ENCODE results near the gene OTOS. TPM values are rescaled to one million over a fixed set of nuclear protein-coding genes. Genes with fewer than 3 reads are reported as not detected.

OTOS gene
- total and polyA plus RNA-seq, 2 of the 13 experiments (the other 11 are each of a cell fraction or from before 2014, with no cell fraction given), result not detected

DNA sequence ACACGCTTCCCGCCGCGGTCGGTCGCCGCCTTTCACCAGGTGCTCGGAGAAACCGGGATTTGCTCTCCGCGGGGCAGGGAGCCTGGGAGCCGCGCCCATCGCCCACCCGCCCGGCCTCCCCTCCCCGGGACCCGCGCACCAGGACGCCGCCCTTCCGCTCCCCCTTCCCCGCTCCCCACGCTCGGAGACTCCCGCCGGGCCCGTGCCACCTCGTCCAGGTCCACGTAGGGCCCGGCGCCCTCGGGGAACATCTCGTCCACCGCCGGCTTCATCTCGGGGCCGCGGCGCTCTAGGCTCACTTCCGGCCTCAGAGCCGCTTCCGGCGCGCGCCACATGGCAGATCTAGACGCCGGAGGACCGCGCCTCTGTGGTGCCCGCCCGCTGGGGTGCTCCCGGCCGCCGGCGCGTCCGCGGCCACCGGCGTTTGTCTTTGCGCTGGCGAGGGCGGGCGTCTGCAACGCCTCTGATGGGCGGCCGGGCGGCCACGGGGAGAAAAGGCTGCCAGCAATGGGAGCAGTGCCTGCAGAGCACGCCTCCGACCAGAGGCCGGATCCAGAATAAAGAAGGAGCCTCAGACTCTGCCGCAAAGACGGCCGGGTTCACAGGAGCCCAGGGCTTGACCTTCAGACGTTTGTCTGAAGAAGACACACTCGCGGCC is 4.3 kb downstream of the OTOS start, which contains the start of gene COPS9 (continued):
- no peak; the same call in 1 of the 2 replicates for TF ChIP-seq ZSCAN9 (CRISPR knock-in tag; IDR thresholded peaks at IDR 0.05; ENCODE audit: borderline replicate concordance)

DNA sequence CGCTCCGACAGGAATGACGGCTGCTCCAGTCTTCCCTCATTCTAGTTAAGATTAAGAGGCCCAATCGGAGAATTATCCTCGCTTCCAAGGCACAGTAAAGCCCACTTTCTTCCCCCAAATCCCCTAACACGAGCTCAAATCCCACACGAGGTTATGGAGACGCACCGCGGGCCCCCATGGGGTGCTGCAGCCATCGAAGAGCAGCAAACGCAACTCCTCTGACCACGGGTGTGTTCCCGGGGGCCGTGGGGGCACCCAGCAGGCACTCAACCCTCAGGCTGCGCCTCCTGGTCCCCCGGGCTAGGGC is 4.8 kb downstream of the OTOS start:
- Histone ChIP-seq H3K4me1 (ENCODE audit: insufficient read depth, low read length) (peaks cover 27% of the 10 kb centered on the region), H3K27ac (ENCODE audit: extremely low read length, insufficient read depth, low read length) (peak overlapping the region; percentile 54), H3K27me3 (ENCODE audit: control insufficient read depth in 1 of 2, insufficient read depth in 2 of 2, low read length in 2 of 2) (peaks cover 2 to 39% of the 10 kb centered on the region in 2 experiments; a peak in 2 of 5 replicates), H3K4me2 (ENCODE audit: low read depth, low read length) (peak overlapping the region; percentile 85), H3K9ac (ENCODE audit: insufficient read depth, low read depth, low read length) (peak overlapping the region; percentile 97), H3K4me3 (replicated peaks in 1 of 3; ENCODE audit: insufficient read depth in 1 of 3, low read depth in 2 of 3, low read length in 3 of 3) (peak overlapping the region; percentile 99 to 100 (median 99)), H4K20me1 (ENCODE audit: insufficient read depth, low read length) (no peaks in the 10 kb centered on the region), H2AFZ (ENCODE audit: low read length) (peak overlapping the region; percentile 23), H3K79me2 (ENCODE audit: insufficient read depth, low read length) (peaks cover 23% of the 10 kb centered on the region), H3K36me3 (replicated peaks in 1 of 2; ENCODE audit: control insufficient read depth in 1 of 2, insufficient read depth in 2 of 2, low read length in 2 of 2) (peaks cover 7 to 31% of the 10 kb centered on the region in 2 experiments; a peak in 4 of 5 replicates), H3K9me3 (ENCODE audit: low read length) (no peaks in the 10 kb centered on the region)
- BruUV-seq (replicated peaks), result TSS peak; percentile 61
- 2% methylated on average over 9 of the region's 17 CpGs for WGBS (ENCODE audit: low lambda C conversion rate)
- FAIRE-seq (no peak), DNase-seq (ENCODE audit: low spot score) (no peak), ATAC-seq (peak; percentile 14; the same call in 2 of the 3 replicates)
- POLR2A ChIA-PET, result no interaction called here
- TF ChIP-seq ZFP62 (CRISPR knock-in tag; IDR thresholded peaks at IDR 0.05), result no peak
- TF ChIP-seq ZNF558 (CRISPR knock-in tag; IDR thresholded peaks at IDR 0.05; ENCODE audit: borderline replicate concordance), result 0 out of 2 replicates have a peak, but pooled peaks have one; percentile 28
- TF ChIP-seq MYC (CRISPR knock-in tag; IDR thresholded peaks at IDR 0.05; ENCODE audit: borderline replicate concordance), result no peak
- 0 out of 2 replicates have a peak, but pooled peaks have one; percentile 27 for TF ChIP-seq GFI1 (CRISPR knock-in tag; IDR thresholded peaks at IDR 0.05; ENCODE audit: borderline replicate concordance)
- TF ChIP-seq ZNF468 (CRISPR knock-in tag; IDR thresholded peaks at IDR 0.05), result 0 out of 2 replicates have a peak, but pooled peaks have one; percentile 81
- no peak for TF ChIP-seq NR1H2 (CRISPR knock-in tag; IDR thresholded peaks at IDR 0.05; ENCODE audit: borderline replicate concordance, low read depth)
- peak; percentile 83 for TF ChIP-seq KDM5A (IDR thresholded peaks at IDR 0.05; ENCODE audit: borderline replicate concordance, low read length)
- TF ChIP-seq ZNF773 (CRISPR knock-in tag; IDR thresholded peaks at IDR 0.05; ENCODE audit: borderline replicate concordance), result no peak
- intact Hi-C loops (cut with micrococcal nuclease; ENCODE audit: unreplicated experiment), result no loop called here
- in situ Hi-C loops (cut with HindIII; ENCODE audit: extremely low pct_ligation_motif_present, low pct_unique_long_range_greater_than_20kb), result loop anchor here (10.0 kb wide), 1 partner anchor 201 kb away; no protein-coding TSS in a partner anchor
- CTCF ChIA-PET (ENCODE audit: low intra/inter-chr PET ratio, low total read pairs), result no interaction called here
